ENCODE data around the gene MOB3B.

MOB3B gene

GRCh38 chr9:27356446-27356845 lies 173.2 kb downstream of the MOB3B start:
- no peak for DNase-seq

GRCh38 chr9:27355166-27355565 lies 174.4 kb downstream of the MOB3B start:
- no peak for DNase-seq

GRCh38 chr9:27353474-27354229 lies 176.0 kb downstream of the MOB3B start:
- DNase-seq = no peak

- DNase-seq = no peak
These were observed 176.5 kb downstream of the MOB3B start for GRCh38 chr9:27353166-27353473.

GRCh38 chr9:27352457-27353165 lies 177.0 kb downstream of the MOB3B start:
- DNase-seq = no peak

- DNase-seq = no peak
These were observed 178.2 kb downstream of the MOB3B start for GRCh38 chr9:27351438-27351837.

- DNase-seq = no peak
These were observed 179.1 kb downstream of the MOB3B start for GRCh38 chr9:27350382-27350976.

- no peak for DNase-seq
These were observed 179.9 kb downstream of the MOB3B start for GRCh38 chr9:27349698-27350080.

GRCh38 chr9:27348785-27349697 lies 180.6 kb downstream of the MOB3B start:
- DNase-seq = no peak

- DNase-seq = no peak
These were observed 181.7 kb downstream of the MOB3B start for GRCh38 chr9:27347889-27348288.

GRCh38 chr9:27344776-27345175 lies 184.8 kb downstream of the MOB3B start:
- DNase-seq = no peak

GRCh38 chr9:27341545-27342294 lies 187.9 kb downstream of the MOB3B start:
- DNase-seq = no peak

- DNase-seq = no peak
These were observed 188.6 kb downstream of the MOB3B start for GRCh38 chr9:27340961-27341511.

- DNase-seq = no peak
These were observed 189.3 kb downstream of the MOB3B start for GRCh38 chr9:27340285-27340674.

GRCh38 chr9:27339661-27340284 lies 189.8 kb downstream of the MOB3B start:
- no peak for DNase-seq

GRCh38 chr9:27338527-27338903 lies 191.1 kb downstream of the MOB3B start:
- no peak for DNase-seq

GRCh38 chr9:27337833-27338526 lies 191.6 kb downstream of the MOB3B start:
- no peak for DNase-seq

- no peak for DNase-seq
These were observed 192.4 kb downstream of the MOB3B start for GRCh38 chr9:27337236-27337635.

GRCh38 chr9:27336829-27337228 lies 192.8 kb downstream of the MOB3B start:
- no peak for DNase-seq

- no peak for DNase-seq
These were observed 193.5 kb downstream of the MOB3B start for GRCh38 chr9:27336126-27336525.

- no peak for DNase-seq
These were observed 194.5 kb downstream of the MOB3B start for GRCh38 chr9:27335075-27335474.
